ENCODE measurements around the gene SCP2.
A peak's percentile ranks its signal among the peaks of the same experiment; 100 is the strongest.
"Not testable (repeated sequence)": the region's sequence is repeated elsewhere in the genome, so short reads cannot be mapped to it uniquely, and the experiment has no call there.

The SCP2 gene

GRCh38 chr1:52967666-52968065 lies 40.6 kb downstream of the SCP2 start:
- no peak for DNase-seq (ENCODE audit: low read depth in 2 of 3, low spot score in 1 of 3)

GRCh38 chr1:52969234-52969633 lies 42.2 kb downstream of the SCP2 start:
- DNase-seq (ENCODE audit: low read depth in 2 of 3, low spot score in 1 of 3), result not testable (repeated sequence)

GRCh38 chr1:52970149-52970548 lies 43.1 kb downstream of the SCP2 start:
- no peak for DNase-seq (ENCODE audit: low read depth in 2 of 3, low spot score in 1 of 3)

- DNase-seq (ENCODE audit: low read depth in 2 of 3, low spot score in 1 of 3), result no peak
Measured at GRCh38 chr1:52973841-52974240, 46.8 kb downstream of the SCP2 start.

- DNase-seq (ENCODE audit: low read depth in 2 of 3, low spot score in 1 of 3), result no peak
Measured at GRCh38 chr1:52976183-52977035, 49.3 kb downstream of the SCP2 start.

GRCh38 chr1:52978045-52978444 lies 51.0 kb downstream of the SCP2 start:
- DNase-seq (ENCODE audit: low read depth in 2 of 3, low spot score in 1 of 3), result no peak

GRCh38 chr1:52992733-52993132 lies 65.7 kb downstream of the SCP2 start:
- DNase-seq (ENCODE audit: low read depth in 2 of 3, low spot score in 1 of 3), result not testable (repeated sequence)

GRCh38 chr1:52994656-52995055 lies 67.6 kb downstream of the SCP2 start:
- DNase-seq (ENCODE audit: low read depth in 2 of 3, low spot score in 1 of 3), result no peak

- DNase-seq (ENCODE audit: low read depth in 2 of 3, low spot score in 1 of 3), result no peak
Measured at GRCh38 chr1:52996653-52997052, 69.6 kb downstream of the SCP2 start.

GRCh38 chr1:53001128-53001527 lies 74.1 kb downstream of the SCP2 start:
- DNase-seq (ENCODE audit: low read depth in 2 of 3, low spot score in 1 of 3), result no peak

- DNase-seq (ENCODE audit: low read depth in 2 of 3, low spot score in 1 of 3), result not testable (repeated sequence)
Measured at GRCh38 chr1:53006612-53007011, 79.5 kb downstream of the SCP2 start.

- DNase-seq (ENCODE audit: low read depth in 2 of 3, low spot score in 1 of 3), result not testable (repeated sequence)
Measured at GRCh38 chr1:53010247-53010646, 83.2 kb downstream of the SCP2 start.

GRCh38 chr1:53011175-53011574 lies 84.1 kb downstream of the SCP2 start:
- DNase-seq (ENCODE audit: low read depth in 2 of 3, low spot score in 1 of 3), result no peak

GRCh38 chr1:53014791-53015507 lies 87.9 kb downstream of the SCP2 start:
- peak; percentile 62 to 69 (median 67) for DNase-seq (ENCODE audit: low read depth in 2 of 3, low spot score in 1 of 3)

- DNase-seq (ENCODE audit: low read depth in 2 of 3, low spot score in 1 of 3), result no peak
Measured at GRCh38 chr1:53015508-53015860, 88.4 kb downstream of the SCP2 start.

GRCh38 chr1:53016705-53017104 lies 89.6 kb downstream of the SCP2 start:
- no peak for DNase-seq (ENCODE audit: low read depth in 2 of 3, low spot score in 1 of 3)

GRCh38 chr1:53020588-53020987 lies 93.5 kb downstream of the SCP2 start:
- no peak for DNase-seq (ENCODE audit: low read depth in 2 of 3, low spot score in 1 of 3)

- DNase-seq (ENCODE audit: low read depth in 2 of 3, low spot score in 1 of 3), result no peak
Measured at GRCh38 chr1:53022179-53022578, 95.1 kb downstream of the SCP2 start.

- DNase-seq (ENCODE audit: low read depth in 2 of 3, low spot score in 1 of 3), result no peak
Measured at GRCh38 chr1:53023546-53023945, 96.5 kb downstream of the SCP2 start.

- DNase-seq (ENCODE audit: low read depth in 2 of 3, low spot score in 1 of 3), result no peak
Measured at GRCh38 chr1:53024117-53024516, 97.0 kb downstream of the SCP2 start.

- DNase-seq (ENCODE audit: low read depth in 2 of 3, low spot score in 1 of 3), result no peak
Measured at GRCh38 chr1:53025034-53025768, 98.1 kb downstream of the SCP2 start.

GRCh38 chr1:53025769-53026112 lies 98.7 kb downstream of the SCP2 start:
- DNase-seq (ENCODE audit: low read depth in 2 of 3, low spot score in 1 of 3), result no peak

All from stimulated activated CD4-positive, alpha-beta T cell treated with anti-CD3 and anti-CD28 coated beads, Interleukin-12 subunit alpha, Interleukin-12 subunit beta, amount 100 ng/mL, for 48 hours (primary cell).